Common myeloid progenitor, CD34-positive (primary cell): Measurements from ENCODE around the gene F10.
A peak's percentile ranks its signal among the peaks of the same experiment; 100 is the strongest.

ENCODE experiments used
- CTCF ChIA-PET: fragments of 350-600 bp; sonication (Branson Sonifier 250); formaldehyde crosslinking; loops from one replicate; lab custom pipeline; 2021; ENCODE audit warnings: antibody characterized with exemption; lab: Charles Lee
- POLR2A ChIA-PET: fragments of 350-600 bp; sonication (Branson Sonifier 250); formaldehyde crosslinking; loops from one replicate; lab custom pipeline; 2021; ENCODE audit warnings: antibody characterized with exemption; lab: Charles Lee
- DNase-seq, 3 donors: peaks; one replicate each; pipeline versions ENCODE4 v3.0.0 to v3.0.0-alpha.2; 2013
- H3K27ac ChIP-seq, 2 experiments: 1 replicate in 1 of 2; 2 replicates in 1 of 2; pipeline ENCODE4 v1.7.0; 2013; ENCODE audit warnings: inconsistent platforms in 2 of 2, low read length in 2 of 2, mild to moderate bottlenecking in 2 of 2, low read depth in 1 of 2, moderate library complexity in 1 of 2; ENCODE audit not compliant: severe bottlenecking in 2 of 2, insufficient read depth in 1 of 2, poor library complexity in 1 of 2
- H3K27me3 ChIP-seq, 5 experiments: replicated peaks in 2 of 5; 1 replicate in 3 of 5; 2 replicates in 2 of 5; pipeline versions ENCODE4 v1.6.1 to v1.7.0; 2013; ENCODE audit warnings: low read length in 4 of 5, mild to moderate bottlenecking in 2 of 5, moderate library complexity in 2 of 5, inconsistent platforms in 1 of 5; ENCODE audit not compliant: insufficient read depth in 5 of 5, control insufficient read depth in 4 of 5
- H3K36me3 ChIP-seq, 4 experiments: 1 replicate in 2 of 4; 2 replicates in 2 of 4; pipeline versions ENCODE4 v1.6.1 to v1.7.0; 2013; ENCODE audit warnings: low read length in 3 of 4, control low read depth in 1 of 4, mild to moderate bottlenecking in 1 of 4; ENCODE audit not compliant: control insufficient read depth in 4 of 4, insufficient read depth in 4 of 4
- H3K4me1 ChIP-seq, 4 experiments: 1 replicate in 3 of 4; 2 replicates in 1 of 4; pipeline versions ENCODE4 v1.6.1 to v1.7.1; 2013; ENCODE audit warnings: low read length in 3 of 4, mild to moderate bottlenecking in 3 of 4, control low read depth in 1 of 4, inconsistent platforms in 1 of 4, moderate library complexity in 1 of 4; ENCODE audit not compliant: control insufficient read depth in 4 of 4, insufficient read depth in 4 of 4; ENCODE audit errors: control extremely low read depth in 1 of 4
- H3K4me3 ChIP-seq, 7 experiments: 1 replicate in 4 of 7; 2 replicates in 3 of 7; pipeline versions ENCODE4 v1.5.1 to v1.7.0; 2013; ENCODE audit warnings: mild to moderate bottlenecking in 7 of 7, low read length in 6 of 7, moderate library complexity in 6 of 7, inconsistent platforms in 2 of 7, low read depth in 2 of 7, control low read depth in 1 of 7; ENCODE audit not compliant: insufficient read depth in 4 of 7, control insufficient read depth in 1 of 7; ENCODE audit errors: extremely low read depth in 1 of 7
- H3K9me3 ChIP-seq, 5 experiments: 1 replicate in 4 of 5; 2 replicates in 1 of 5; pipeline versions ENCODE4 v1.6.1 to v1.7.1; 2013; ENCODE audit warnings: low read length in 4 of 5, mild to moderate bottlenecking in 2 of 5, inconsistent platforms in 1 of 5, low read depth in 1 of 5, moderate library complexity in 1 of 5; ENCODE audit not compliant: control insufficient read depth in 4 of 5, insufficient read depth in 2 of 5; ENCODE audit errors: control extremely low read depth in 1 of 5
- WGBS: methylation state at CpG from one replicate; pipeline ENCODE4 v1.1.5; 2013; ENCODE audit not compliant: insufficient coverage; 5-methylcytosine and 5-hydroxymethylcytosine counted together

Gene F10

DNA sequence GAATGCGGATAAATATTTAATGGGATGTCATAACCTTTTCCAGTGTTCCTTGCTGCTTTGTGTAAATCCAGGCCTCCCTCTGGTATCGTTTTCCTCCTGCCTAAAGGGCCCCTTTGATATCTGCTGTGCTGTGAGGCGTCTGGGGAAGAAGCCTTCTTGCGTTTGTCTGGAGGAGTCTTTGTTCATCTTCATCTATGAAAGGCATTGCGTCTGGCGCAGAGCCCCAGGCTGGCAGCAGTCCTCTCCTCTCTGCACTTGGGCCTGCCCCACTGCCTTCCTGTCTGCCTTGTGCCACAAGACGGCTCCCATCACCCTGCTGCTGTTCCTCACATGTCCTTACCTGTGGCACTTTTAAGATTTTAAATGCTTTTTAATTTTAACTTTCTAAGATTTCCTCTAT is 45.6 kb downstream of the F10 start:
- no peak for DNase-seq
- 98% methylated on average over 5 of the region's 7 CpGs for WGBS
- Histone ChIP-seq H3K9me3 (peaks cover 0 to 3% (median 2%) of the 10 kb centered on the region in 5 experiments), H3K27me3 (peaks cover 0 to 2% (median 0%) of the 10 kb centered on the region in 5 experiments), H3K27ac (no peak overlapping the region), H3K36me3 (peaks cover 5 to 32% (median 9%) of the 10 kb centered on the region in 4 experiments), H3K4me3 (no peak overlapping the region), H3K4me1 (peaks cover 0 to 24% (median 10%) of the 10 kb centered on the region in 4 experiments)
- CTCF ChIA-PET, result no interaction called here
- POLR2A ChIA-PET, result interaction anchor here (0.6 kb wide), 1 partner anchor 133 kb away, joined by 3 read pairs; no protein-coding TSS in a partner anchor

DNA sequence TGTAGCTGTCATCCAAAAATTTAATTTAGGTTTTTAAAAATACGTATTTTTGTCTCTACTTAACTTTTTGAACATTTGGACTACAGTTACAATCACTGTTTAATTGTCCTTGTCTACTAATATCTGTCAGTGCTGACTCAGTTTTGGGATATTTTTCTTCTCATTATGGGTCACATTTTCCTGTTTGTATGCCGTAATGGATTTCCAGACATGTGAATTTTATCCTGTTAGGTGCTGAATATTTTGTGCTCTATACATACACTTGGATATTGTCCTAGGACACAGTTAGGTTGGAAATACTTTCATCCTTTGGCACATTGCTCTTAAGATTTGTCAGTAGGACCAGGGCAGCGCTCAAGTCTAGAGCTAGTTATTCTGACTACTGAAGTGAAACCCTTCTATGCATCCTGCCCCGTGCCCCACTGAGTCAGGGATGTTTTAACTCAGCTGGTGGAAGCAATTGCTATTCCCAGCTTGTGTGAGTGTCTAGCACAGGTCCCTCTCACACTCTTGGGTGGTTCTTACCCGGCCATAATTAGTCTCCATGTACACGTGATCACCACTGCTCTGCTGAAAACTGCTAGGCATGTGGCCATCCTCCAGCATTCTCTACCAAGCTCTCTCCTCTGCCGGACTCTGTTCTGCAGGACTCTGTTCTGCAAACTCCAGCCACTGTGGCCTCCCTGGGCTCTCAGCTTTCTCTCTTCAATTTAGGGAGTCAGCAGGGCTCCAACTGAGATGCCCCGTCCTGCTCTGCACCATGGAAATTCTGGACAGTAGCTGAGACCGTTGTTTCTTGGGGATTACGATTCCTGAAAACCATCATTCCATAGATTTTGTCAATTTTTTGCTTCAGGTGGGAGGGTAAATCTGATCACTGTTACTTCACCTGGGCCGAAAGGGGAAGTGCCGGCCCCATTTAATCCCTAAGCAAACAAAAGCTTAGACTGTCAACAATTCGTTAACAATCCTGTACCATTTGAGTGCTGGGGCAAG is 47.0 kb downstream of the F10 start:
- peaks cover 0 to 18% (median 9%) of the 10 kb centered on the region in 4 experiments for H3K4me1 ChIP-seq
- H3K36me3 ChIP-seq, result peaks cover 7 to 38% (median 12%) of the 10 kb centered on the region in 4 experiments
- no peaks in the 10 kb centered on the region for H3K27me3 ChIP-seq
- no peak for DNase-seq
- POLR2A ChIA-PET, result no interaction called here
- CTCF ChIA-PET, result interaction anchor here (1.0 to 1.2 kb wide), 2 partner anchors 14 to 40 kb away, joined by 3 to 5 read pairs; partner anchors contain the start of gene CUL4A
- 97% methylated on average over 9 of the region's 13 CpGs for WGBS
- no peak overlapping the region for H3K27ac ChIP-seq
- peaks cover 0 to 3% (median 2%) of the 10 kb centered on the region in 5 experiments for H3K9me3 ChIP-seq
- no peak overlapping the region for H3K4me3 ChIP-seq

DNA sequence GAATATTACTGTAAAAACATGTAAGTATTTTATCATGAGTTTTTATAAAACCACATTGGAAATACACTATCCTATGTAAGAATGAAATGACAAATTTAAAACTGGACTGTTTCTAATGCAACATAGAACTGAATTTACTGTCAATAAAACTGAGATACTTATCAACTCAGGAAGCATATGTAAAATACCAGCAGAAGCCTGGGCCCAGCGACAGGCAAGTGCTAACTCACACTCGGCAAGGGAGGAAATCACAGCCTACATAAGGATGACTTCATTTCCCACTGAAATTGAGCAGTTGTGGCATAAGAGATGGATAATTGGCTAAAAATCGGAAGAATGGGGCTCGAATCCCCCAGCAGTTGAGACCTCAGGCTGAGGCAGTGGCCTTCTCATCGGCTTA is 47.9 kb downstream of the F10 start:
- H3K9me3 ChIP-seq, result peaks cover 0 to 3% (median 2%) of the 10 kb centered on the region in 5 experiments
- 22% methylated on average over 3 of the region's 5 CpGs for WGBS
- peaks cover 0 to 14% (median 7%) of the 10 kb centered on the region in 4 experiments for H3K4me1 ChIP-seq
- no peaks in the 10 kb centered on the region for H3K27me3 ChIP-seq
- H3K36me3 ChIP-seq, result peaks cover 7 to 47% (median 20%) of the 10 kb centered on the region in 4 experiments
- CTCF ChIA-PET, result interaction anchor here (1.0 kb wide), 1 partner anchor 39 kb away, joined by 5 read pairs; the partner anchor contains the start of gene CUL4A
- DNase-seq, result peak in 2 of 3 donors; percentile 58 to 71
- POLR2A ChIA-PET, result no interaction called here
- H3K4me3 ChIP-seq, result no peak overlapping the region
- H3K27ac ChIP-seq, result peak overlapping the region in 1 of 2 experiments; percentile 14

DNA sequence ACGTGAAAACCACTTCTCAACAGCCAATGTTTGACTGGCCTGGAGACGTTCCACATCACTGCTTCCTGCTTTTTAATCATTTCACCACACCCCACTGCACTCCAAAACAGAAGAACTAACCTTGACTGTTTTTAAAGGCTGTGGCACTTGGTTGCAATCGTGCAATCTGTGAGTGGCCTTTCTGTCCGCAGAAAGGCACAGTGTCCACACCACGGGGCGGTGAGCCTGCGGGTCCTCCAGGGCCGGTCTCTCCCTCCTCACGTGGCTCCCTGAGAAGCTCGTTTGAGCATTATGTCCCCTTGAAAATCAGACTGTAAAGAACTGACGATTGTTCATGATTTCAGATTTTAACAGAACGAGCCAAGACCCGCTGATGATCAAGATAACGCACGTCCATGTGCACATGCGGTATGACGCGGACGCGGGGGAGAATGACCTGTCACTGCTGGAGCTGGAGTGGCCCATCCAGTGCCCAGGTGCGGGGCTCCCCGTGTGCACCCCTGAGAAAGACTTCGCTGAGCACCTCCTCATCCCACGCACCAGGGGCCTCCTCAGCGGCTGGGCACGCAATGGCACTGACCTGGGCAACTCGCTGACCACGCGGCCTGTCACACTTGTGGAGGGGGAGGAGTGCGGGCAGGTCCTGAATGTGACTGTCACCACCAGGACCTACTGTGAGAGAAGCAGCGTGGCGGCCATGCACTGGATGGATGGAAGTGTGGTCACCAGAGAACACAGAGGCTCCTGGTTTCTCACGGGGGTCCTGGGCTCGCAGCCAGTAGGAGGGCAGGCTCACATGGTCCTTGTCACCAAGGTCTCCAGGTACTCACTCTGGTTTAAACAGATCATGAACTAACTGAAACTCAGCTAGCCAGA is 48.9 kb downstream of the F10 start:
- no peak overlapping the region for H3K27ac ChIP-seq
- H3K4me1 ChIP-seq, result peaks cover 0 to 14% (median 7%) of the 10 kb centered on the region in 4 experiments
- no peak overlapping the region for H3K4me3 ChIP-seq
- POLR2A ChIA-PET, result no interaction called here
- WGBS, result 90% methylated on average over 33 of the region's 34 CpGs
- peaks cover 0 to 3% (median 2%) of the 10 kb centered on the region in 5 experiments for H3K9me3 ChIP-seq
- H3K36me3 ChIP-seq, result peaks cover 7 to 57% (median 26%) of the 10 kb centered on the region in 4 experiments
- H3K27me3 ChIP-seq, result no peaks in the 10 kb centered on the region
- no peak for DNase-seq
- CTCF ChIA-PET, result no interaction called here

DNA sequence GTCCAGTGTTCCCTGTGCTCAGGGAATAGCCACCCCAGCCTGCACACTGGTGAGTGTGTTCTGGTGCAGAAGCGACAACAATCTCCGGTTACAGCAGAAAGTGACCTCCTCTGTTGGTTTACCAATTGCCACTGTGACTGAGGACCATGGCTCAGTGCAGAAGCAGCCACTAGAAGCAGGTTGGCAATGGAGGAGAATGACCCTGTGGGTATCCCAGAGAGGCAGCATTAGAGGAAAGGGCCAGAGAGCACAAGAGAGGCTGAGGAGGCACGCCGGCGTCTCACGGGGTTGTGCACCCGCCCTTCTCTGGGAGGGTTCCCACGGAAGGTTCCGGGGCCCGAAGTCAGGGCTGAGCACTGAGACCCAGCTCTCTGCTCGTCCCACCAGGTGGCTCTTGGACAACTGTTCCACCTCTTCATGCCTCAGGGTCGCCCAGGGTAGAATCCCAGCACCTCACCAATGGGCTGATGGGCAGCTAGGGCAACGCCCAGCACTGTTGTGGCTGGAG is 49.9 kb downstream of the F10 start:
- CTCF ChIA-PET, result no interaction called here
- Histone ChIP-seq H3K27ac (no peak overlapping the region), H3K4me1 (peaks cover 0 to 14% (median 7%) of the 10 kb centered on the region in 4 experiments), H3K4me3 (no peak overlapping the region), H3K27me3 (no peaks in the 10 kb centered on the region), H3K36me3 (peaks cover 7 to 65% (median 28%) of the 10 kb centered on the region in 4 experiments), H3K9me3 (peaks cover 0 to 3% (median 2%) of the 10 kb centered on the region in 5 experiments)
- WGBS, result 95% methylated on average over 12 of the region's 13 CpGs
- POLR2A ChIA-PET, result no interaction called here
- DNase-seq, result no peak

DNA sequence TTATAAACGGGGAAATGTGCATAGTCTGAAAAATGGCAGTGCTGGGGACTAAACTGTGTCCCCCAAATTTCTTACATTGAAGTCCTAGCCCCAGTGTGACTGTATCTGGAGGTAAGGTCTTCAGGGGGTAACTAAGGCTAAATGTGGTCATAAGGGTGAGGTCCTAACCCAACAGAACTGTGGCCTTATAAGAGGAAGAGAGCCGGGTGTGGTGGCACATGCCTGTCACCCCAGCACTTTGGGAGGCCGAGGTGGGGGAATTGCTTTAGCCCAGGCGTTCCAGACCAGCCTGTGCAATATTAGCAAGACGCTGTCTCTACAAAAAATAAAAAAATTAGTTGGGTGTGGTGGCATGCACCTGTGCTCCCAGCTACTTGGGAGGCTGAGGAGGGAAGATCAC is 53.7 kb downstream of the F10 start:
- ChIA-PET POLR2A (interaction anchor here (0.6 to 0.7 kb wide), 2 partner anchors 79 to 564 kb away, joined by 3 read pairs; no protein-coding TSS in a partner anchor), CTCF (interaction anchor here (0.9 kb wide), 1 partner anchor 146 kb away, joined by 3 read pairs; no protein-coding TSS in a partner anchor)
- DNase-seq, result no peak
- Histone ChIP-seq H3K36me3 (peaks cover 13 to 90% (median 53%) of the 10 kb centered on the region in 4 experiments), H3K4me1 (peaks cover 0 to 4% (median under 1%) of the 10 kb centered on the region in 4 experiments), H3K4me3 (no peak overlapping the region), H3K27me3 (no peaks in the 10 kb centered on the region), H3K27ac (no peak overlapping the region), H3K9me3 (no peaks in the 10 kb centered on the region)
- WGBS, result 62% methylated on average over 4 of the region's 5 CpGs
